HepG2 (cell line): ENCODE measurements around the gene MTHFD1. TPM values are rescaled to one million over a fixed set of nuclear protein-coding genes. Genes with fewer than 3 reads are reported as not detected.

Source experiments
- E2F1 ChIP-seq: sonication (generic); formaldehyde crosslinking; IDR thresholded peaks from 2 replicates; pipeline ENCODE4 v1.5.0; 2020; ENCODE audit warnings: missing genetic modification reagents
- FOXA3 ChIP-seq: IDR thresholded peaks from 2 replicates; pipeline ENCODE4 v1.6.1; 2016; ENCODE audit warnings: missing genetic modification reagents, missing compliant biosample characterization
- FOXC1 ChIP-seq: sonication (generic); formaldehyde crosslinking; IDR thresholded peaks from 2 replicates; pipeline ENCODE4 v1.8.0; 2022; ENCODE audit warnings: mild to moderate bottlenecking, missing genetic modification reagents, borderline replicate concordance
- HHEX ChIP-seq: IDR thresholded peaks from 2 replicates; pipeline ENCODE4 v1.6.1; 2016; ENCODE audit warnings: control low read depth
- HOXA9 ChIP-seq: sonication (generic); formaldehyde crosslinking; IDR thresholded peaks from 2 replicates; pipeline ENCODE4 v1.8.1; 2022; ENCODE audit warnings: missing genetic modification reagents, mild to moderate bottlenecking, moderate library complexity, borderline replicate concordance
- KDM1A ChIP-seq: IDR thresholded peaks from 2 replicates; pipeline ENCODE4 v1.6.1; 2016; ENCODE audit warnings: missing compliant biosample characterization
- KDM5A ChIP-seq: fragments of 200-600 bp; sonication (generic); IDR thresholded peaks from 2 replicates; pipeline ENCODE4 v1.7.0; 2018; ENCODE audit warnings: antibody characterized with exemption, mild to moderate bottlenecking, low read length, borderline replicate concordance
- MXD4 ChIP-seq: IDR thresholded peaks from 2 replicates; pipeline ENCODE4 v1.6.1; 2016; ENCODE audit warnings: mild to moderate bottlenecking, missing biosample characterization, missing genetic modification reagents
- MYNN ChIP-seq: sonication (generic); formaldehyde crosslinking; IDR thresholded peaks from 2 replicates; pipeline ENCODE4 v1.4.0; 2020; ENCODE audit warnings: mild to moderate bottlenecking, low read depth, missing genetic modification reagents
- POLR2A ChIP-seq, 2 experiments: IDR thresholded peaks; 2 replicates each; pipeline ENCODE4 v1.6.1; 2011; ENCODE audit warnings: low read depth in 2 of 2, low read length in 2 of 2, mild to moderate bottlenecking in 1 of 2, moderate library complexity in 1 of 2; ENCODE audit not compliant: insufficient read depth in 1 of 2
- PRDM10 ChIP-seq: sonication (generic); formaldehyde crosslinking; IDR thresholded peaks from 2 replicates; pipeline ENCODE4 v1.4.0; 2020; ENCODE audit warnings: low read depth, missing genetic modification reagents
- SRF ChIP-seq: IDR thresholded peaks from 2 replicates; pipeline ENCODE4 v1.6.1; 2011; ENCODE audit warnings: mild to moderate bottlenecking, low read depth, low read length, moderate library complexity
- ZNF160 ChIP-seq: sonication (generic); formaldehyde crosslinking; IDR thresholded peaks from 2 replicates; pipeline ENCODE4 v1.8.0; 2022; ENCODE audit warnings: mild to moderate bottlenecking, inconsistent platforms, missing genetic modification reagents
- ZNF329 ChIP-seq: sonication (generic); formaldehyde crosslinking; IDR thresholded peaks from 2 replicates; pipeline ENCODE4 v1.9.0; 2021; ENCODE audit warnings: low read depth, mild to moderate bottlenecking, missing genetic modification reagents
- ZNF556 ChIP-seq: sonication (generic); formaldehyde crosslinking; IDR thresholded peaks from 2 replicates; pipeline ENCODE4 v1.4.0; 2020; ENCODE audit warnings: mild to moderate bottlenecking, missing genetic modification reagents, borderline replicate concordance
- ZNF616 ChIP-seq: sonication (generic); formaldehyde crosslinking; IDR thresholded peaks from 2 replicates; pipeline ENCODE4 v1.5.0; 2020; ENCODE audit warnings: low read depth, mild to moderate bottlenecking, missing genetic modification reagents
- ZNF674 ChIP-seq: sonication (generic); formaldehyde crosslinking; IDR thresholded peaks from 2 replicates; pipeline ENCODE4 v1.5.0; 2020; ENCODE audit warnings: low read depth, mild to moderate bottlenecking, missing genetic modification reagents
- ZNF687 ChIP-seq: sonication (generic); formaldehyde crosslinking; IDR thresholded peaks from 2 replicates; pipeline ENCODE4 v1.5.1; 2020; ENCODE audit warnings: mild to moderate bottlenecking, missing genetic modification reagents, moderate library complexity
- ZNF746 ChIP-seq: sonication (generic); formaldehyde crosslinking; IDR thresholded peaks from 2 replicates; pipeline ENCODE4 v1.8.0; 2022; ENCODE audit warnings: mild to moderate bottlenecking, missing genetic modification reagents
- polyA plus RNA-seq, 8 experiments: library from polyadenylated mRNA; depleted of rRNA in 3 of 8; stranded (reverse) in 7 of 8; unstranded in 1 of 8; fragments of >200 nt; fragmentation: Illumina TruSeq in 4 of 8; extraction: Trizol in 4 of 8; gene quantifications; 2 replicates each; pipeline versions ENCODE4 v1.2.1 to v1.2.3, GENCODE V29; 2011 to 2016; ENCODE audit warnings: low read depth in 4 of 8, missing spikeins in 1 of 8, mixed read lengths in 1 of 8; ENCODE audit not compliant: insufficient read depth in 1 of 8
- total RNA-seq, 5 experiments: library from RNA; depleted of rRNA; stranded (reverse); fragments of >200 nt; fragmentation: Illumina TruSeq; extraction: Trizol; gene quantifications; 2 replicates each; pipeline ENCODE4 v1.2.3, GENCODE V29; 2016; ENCODE audit warnings: low read depth in 1 of 5

MTHFD1 gene
- total and polyA plus RNA-seq, 2 of the 13 experiments (the other 11 are each of a cell fraction or from before 2014, with no cell fraction given): 31.0 to 106 TPM

GRCh38 chr14:64388533-64389285 is 556 bp downstream of the MTHFD1 start (continued):
- TF ChIP-seq ZNF556 (CRISPR knock-in tag): no peak; the same call in 1 of the 2 replicates
- 0 out of 2 replicates have a peak, but pooled peaks have one; percentile 3 for TF ChIP-seq ZNF329
- TF ChIP-seq POLR2A (IDR thresholded peaks at IDR 0.05; ENCODE audit: insufficient read depth in 1 of 2, low read depth in 2 of 2, low read length in 2 of 2): peak in 1 of 2 experiments; percentile 15; a peak in 1 of 4 replicates
- peak; percentile 6; the same call in 1 of the 2 replicates for TF ChIP-seq HOXA9 (CRISPR knock-in tag)
- no peak for TF ChIP-seq PRDM10 (CRISPR knock-in tag)
- TF ChIP-seq MXD4 (CRISPR knock-in tag): peak; percentile 14; the same call in 1 of the 2 replicates
- TF ChIP-seq E2F1 (CRISPR knock-in tag): no peak
- no peak for TF ChIP-seq KDM5A
- TF ChIP-seq MYNN: no peak
- peak; percentile 64 for TF ChIP-seq ZNF687 (CRISPR knock-in tag)
- no peak for TF ChIP-seq KDM1A (CRISPR knock-in tag)
- no peak for TF ChIP-seq ZNF616 (CRISPR knock-in tag)
- TF ChIP-seq FOXA3: no peak
- 0 out of 2 replicates have a peak, but pooled peaks have one; percentile 60 for TF ChIP-seq FOXC1 (CRISPR knock-in tag)
- peak; percentile 17 for TF ChIP-seq ZNF746 (CRISPR knock-in tag)
- TF ChIP-seq ZNF160: no peak
- TF ChIP-seq SRF: no peak
- TF ChIP-seq HHEX: no peak
- 0 out of 2 replicates have a peak, but pooled peaks have one; percentile 13 for TF ChIP-seq ZNF674
